ENCODE data around the gene SPHKAP. TPM values are rescaled to one million over a fixed set of nuclear protein-coding genes. Genes with fewer than 3 reads are reported as not detected.

Gene SPHKAP
- total RNA-seq, 1 experiment from 2014 or later, result not detected

DNA sequence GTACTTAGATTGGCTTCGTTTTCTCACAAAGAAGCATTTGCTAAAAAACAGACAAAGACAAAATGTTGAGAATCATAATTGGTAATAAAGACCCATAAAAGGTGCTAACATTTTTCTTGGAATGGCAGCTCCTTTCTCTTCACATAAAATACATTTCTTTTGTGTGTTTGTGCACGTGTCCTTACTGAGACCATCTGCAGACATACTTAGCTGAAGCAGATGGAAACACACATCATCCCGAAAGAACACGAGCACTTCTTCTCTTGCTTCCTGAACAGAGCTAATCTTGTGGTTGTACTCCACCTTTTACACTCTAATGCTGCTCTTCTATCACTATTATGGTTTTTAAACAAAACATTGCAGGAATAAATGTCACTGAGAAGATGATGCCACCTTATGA is 142.5 kb downstream of the SPHKAP start:
- Mint-ChIP-seq H3K4me1 (ENCODE audit: low read depth, unreplicated experiment) (no peaks in the 10 kb centered on the region), H3K36me3 (ENCODE audit: insufficient read depth, unreplicated experiment) (no peaks in the 10 kb centered on the region), H3K27me3 (ENCODE audit: insufficient read depth, unreplicated experiment) (peaks cover 3% of the 10 kb centered on the region), H3K27ac (ENCODE audit: unreplicated experiment) (no peak overlapping the region), H3K4me3 (ENCODE audit: unreplicated experiment) (no peak overlapping the region), H3K9me3 (ENCODE audit: unreplicated experiment) (no peaks in the 10 kb centered on the region)
- DNase-seq, result no peak
- TF ChIP-seq, protein P1, sequence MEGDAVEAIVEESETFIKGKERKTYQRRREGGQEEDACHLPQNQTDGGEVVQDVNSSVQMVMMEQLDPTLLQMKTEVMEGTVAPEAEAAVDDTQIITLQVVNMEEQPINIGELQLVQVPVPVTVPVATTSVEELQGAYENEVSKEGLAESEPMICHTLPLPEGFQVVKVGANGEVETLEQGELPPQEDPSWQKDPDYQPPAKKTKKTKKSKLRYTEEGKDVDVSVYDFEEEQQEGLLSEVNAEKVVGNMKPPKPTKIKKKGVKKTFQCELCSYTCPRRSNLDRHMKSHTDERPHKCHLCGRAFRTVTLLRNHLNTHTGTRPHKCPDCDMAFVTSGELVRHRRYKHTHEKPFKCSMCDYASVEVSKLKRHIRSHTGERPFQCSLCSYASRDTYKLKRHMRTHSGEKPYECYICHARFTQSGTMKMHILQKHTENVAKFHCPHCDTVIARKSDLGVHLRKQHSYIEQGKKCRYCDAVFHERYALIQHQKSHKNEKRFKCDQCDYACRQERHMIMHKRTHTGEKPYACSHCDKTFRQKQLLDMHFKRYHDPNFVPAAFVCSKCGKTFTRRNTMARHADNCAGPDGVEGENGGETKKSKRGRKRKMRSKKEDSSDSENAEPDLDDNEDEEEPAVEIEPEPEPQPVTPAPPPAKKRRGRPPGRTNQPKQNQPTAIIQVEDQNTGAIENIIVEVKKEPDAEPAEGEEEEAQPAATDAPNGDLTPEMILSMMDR (IDR thresholded peaks at IDR 0.05; ENCODE audit: insufficient read depth in 1 of 2, low read depth in 1 of 2, low read length in 1 of 2, severe bottlenecking in 1 of 2, unreplicated experiment in 1 of 2), result no peak
- no peak overlapping the region for H3K4me3 ChIP-seq (ENCODE audit: low read depth, low read length)
- H3K36me3 ChIP-seq (ENCODE audit: control insufficient read depth, insufficient read depth, low read length), result no peaks in the 10 kb centered on the region
- ChIA-PET POLR2A (no interaction called here), CTCF (no interaction called here)
- no peaks in the 10 kb centered on the region for H3K9me3 ChIP-seq
- intact Hi-C loops (cut with micrococcal nuclease; ENCODE audit: unreplicated experiment), result loop anchor here (1.0 to 5.0 kb wide), 2 partner anchors 107 to 149 kb away; no protein-coding TSS in a partner anchor
- no TSS peak for BruUV-seq (replicated peaks)
- no peaks in the 10 kb centered on the region for H3K27me3 ChIP-seq (replicated peaks; ENCODE audit: control insufficient read depth, insufficient read depth, low read length)
- no peaks in the 10 kb centered on the region for H3K4me1 ChIP-seq

DNA sequence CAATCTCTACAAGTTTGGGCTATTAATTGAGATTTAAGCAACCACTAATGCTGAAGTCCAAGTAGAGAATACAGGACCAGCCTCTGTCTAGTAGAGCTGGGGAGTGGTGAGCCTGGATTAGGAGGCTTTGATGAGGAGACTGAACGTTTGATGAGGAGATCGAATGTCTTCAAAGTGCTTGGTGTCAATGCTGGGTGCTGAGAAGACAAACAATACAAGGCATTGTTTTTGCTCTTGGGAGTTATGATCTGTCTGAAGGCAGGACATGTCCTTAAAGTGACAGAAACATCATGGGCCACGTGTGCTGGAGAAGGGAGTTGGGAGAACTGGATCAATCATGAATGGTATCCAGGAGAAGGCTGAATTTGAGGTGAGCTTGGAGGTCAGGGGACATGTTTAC is 143.6 kb downstream of the SPHKAP start:
- intact Hi-C loops (cut with micrococcal nuclease; ENCODE audit: unreplicated experiment), result loop anchor here (5.0 kb wide), 1 partner anchor 106 kb away; no protein-coding TSS in a partner anchor
- no peak overlapping the region for H3K27ac Mint-ChIP-seq (ENCODE audit: unreplicated experiment)
- POLR2A ChIA-PET, result no interaction called here

DNA sequence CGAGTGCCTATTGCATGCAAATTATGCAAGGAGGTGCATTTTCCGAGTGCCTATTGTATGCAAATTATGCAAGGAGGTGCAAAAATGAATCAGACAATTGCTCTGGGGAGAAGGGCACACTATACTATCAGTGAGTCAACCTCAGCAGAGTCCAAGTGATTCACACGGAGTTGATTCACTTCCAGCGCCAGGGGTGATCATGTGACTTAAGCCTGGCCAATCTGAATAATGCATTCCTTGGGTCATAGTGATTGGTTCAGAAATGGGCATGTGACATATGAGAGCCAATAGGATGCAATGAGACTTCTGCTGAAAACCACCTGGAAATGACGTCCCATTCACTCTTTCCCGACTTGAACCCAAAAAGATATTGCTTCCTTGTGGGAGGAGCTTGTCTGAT is 157.9 kb downstream of the SPHKAP start:
- Mint-ChIP-seq H3K27me3 (ENCODE audit: insufficient read depth, unreplicated experiment) (peaks cover 3% of the 10 kb centered on the region), H3K4me1 (ENCODE audit: low read depth, unreplicated experiment) (no peaks in the 10 kb centered on the region), H3K4me3 (ENCODE audit: unreplicated experiment) (no peak overlapping the region), H3K27ac (ENCODE audit: unreplicated experiment) (no peak overlapping the region), H3K9me3 (ENCODE audit: unreplicated experiment) (no peaks in the 10 kb centered on the region), H3K36me3 (ENCODE audit: insufficient read depth, unreplicated experiment) (no peaks in the 10 kb centered on the region)
- BruUV-seq (replicated peaks), result no TSS peak
- ChIA-PET POLR2A (no interaction called here), CTCF (no interaction called here)
- Histone ChIP-seq H3K4me1 (no peaks in the 10 kb centered on the region), H3K4me3 (ENCODE audit: low read depth, low read length) (no peak overlapping the region), H3K27me3 (replicated peaks; ENCODE audit: control insufficient read depth, insufficient read depth, low read length) (no peaks in the 10 kb centered on the region), H3K9me3 (no peaks in the 10 kb centered on the region), H3K36me3 (ENCODE audit: control insufficient read depth, insufficient read depth, low read length) (no peaks in the 10 kb centered on the region)
- intact Hi-C loops (cut with micrococcal nuclease; ENCODE audit: unreplicated experiment), result no loop called here
- DNase-seq, result peak in 1 of 2 experiments; percentile 8
- TF ChIP-seq, protein P1 (IDR thresholded peaks at IDR 0.05; ENCODE audit: insufficient read depth in 1 of 2, low read depth in 1 of 2, low read length in 1 of 2, severe bottlenecking in 1 of 2, unreplicated experiment in 1 of 2), result no peak

More for the DNA sequence above, 143.6 kb downstream of the SPHKAP start:
- Mint-ChIP-seq H3K4me1 (ENCODE audit: low read depth, unreplicated experiment) (no peaks in the 10 kb centered on the region), H3K9me3 (ENCODE audit: unreplicated experiment) (no peaks in the 10 kb centered on the region), H3K27me3 (ENCODE audit: insufficient read depth, unreplicated experiment) (peaks cover 7% of the 10 kb centered on the region), H3K4me3 (ENCODE audit: unreplicated experiment) (no peak overlapping the region), H3K36me3 (ENCODE audit: insufficient read depth, unreplicated experiment) (no peaks in the 10 kb centered on the region)
- H3K9me3 ChIP-seq, result no peaks in the 10 kb centered on the region
- H3K4me1 ChIP-seq, result no peaks in the 10 kb centered on the region
- no peaks in the 10 kb centered on the region for H3K27me3 ChIP-seq (replicated peaks; ENCODE audit: control insufficient read depth, insufficient read depth, low read length)
- TF ChIP-seq, protein P1 (IDR thresholded peaks at IDR 0.05; ENCODE audit: insufficient read depth in 1 of 2, low read depth in 1 of 2, low read length in 1 of 2, severe bottlenecking in 1 of 2, unreplicated experiment in 1 of 2), result no peak
- CTCF ChIA-PET, result no interaction called here
- H3K4me3 ChIP-seq (ENCODE audit: low read depth, low read length), result no peak overlapping the region
- no peak for DNase-seq
- no peaks in the 10 kb centered on the region for H3K36me3 ChIP-seq (ENCODE audit: control insufficient read depth, insufficient read depth, low read length)
- no TSS peak for BruUV-seq (replicated peaks)

All from Caco-2 (cell line).